ENCODE data around the gene TRIM24.
"Not testable (repeated sequence)": the region's sequence is repeated elsewhere in the genome, so short reads cannot be mapped to it uniquely, and the experiment has no call there.

TRIM24 gene

GRCh38 chr7:138460176-138460648, at the start of gene TRIM24:
Gene TRIM24, plus strand, starts transcription at chr7:138460259. Its CDS starts 290 bp downstream, at chr7:138460549.
- DNase-seq (ENCODE audit: low read depth) = no peak

- DNase-seq (ENCODE audit: low read depth) = not testable (repeated sequence)
Measured at GRCh38 chr7:138412077-138412476, 48.0 kb upstream of the TRIM24 start.

GRCh38 chr7:138412921-138413320, 47.1 kb upstream of the TRIM24 start:
- DNase-seq (ENCODE audit: low read depth) = not testable (repeated sequence)

GRCh38 chr7:138417078-138417700, 42.9 kb upstream of the TRIM24 start:
- no peak for DNase-seq (ENCODE audit: low read depth)

- DNase-seq (ENCODE audit: low read depth) = no peak
Measured at GRCh38 chr7:138417764-138418163, 42.3 kb upstream of the TRIM24 start.

GRCh38 chr7:138418403-138418802, 41.7 kb upstream of the TRIM24 start:
- DNase-seq (ENCODE audit: low read depth) = not testable (repeated sequence)

GRCh38 chr7:138425026-138425425, 35.0 kb upstream of the TRIM24 start:
- DNase-seq (ENCODE audit: low read depth) = no peak

GRCh38 chr7:138429577-138430250, 30.3 kb upstream of the TRIM24 start:
- no peak for DNase-seq (ENCODE audit: low read depth)

GRCh38 chr7:138431517-138431916, 28.5 kb upstream of the TRIM24 start:
- no peak for DNase-seq (ENCODE audit: low read depth)

GRCh38 chr7:138433583-138434443, 26.2 kb upstream of the TRIM24 start:
- no peak for DNase-seq (ENCODE audit: low read depth)

GRCh38 chr7:138434597-138435019, 25.5 kb upstream of the TRIM24 start:
- no peak for DNase-seq (ENCODE audit: low read depth)

GRCh38 chr7:138435231-138435919, 24.7 kb upstream of the TRIM24 start:
- DNase-seq (ENCODE audit: low read depth) = no peak

GRCh38 chr7:138436388-138436787, 23.7 kb upstream of the TRIM24 start:
- no peak for DNase-seq (ENCODE audit: low read depth)

GRCh38 chr7:138440460-138440859, 19.6 kb upstream of the TRIM24 start:
- no peak for DNase-seq (ENCODE audit: low read depth)

- DNase-seq (ENCODE audit: low read depth) = no peak
Measured at GRCh38 chr7:138442822-138443221, 17.2 kb upstream of the TRIM24 start.

GRCh38 chr7:138449580-138449979, 10.5 kb upstream of the TRIM24 start:
- no peak for DNase-seq (ENCODE audit: low read depth)

GRCh38 chr7:138455609-138456008, 4.5 kb upstream of the TRIM24 start:
- DNase-seq (ENCODE audit: low read depth) = no peak

GRCh38 chr7:138456220-138456619, 3.8 kb upstream of the TRIM24 start:
- no peak for DNase-seq (ENCODE audit: low read depth)

- DNase-seq (ENCODE audit: low read depth) = no peak
Measured at GRCh38 chr7:138458576-138459412, 1.3 kb upstream of the TRIM24 start.

GRCh38 chr7:138459413-138460175, 465 bp upstream of the TRIM24 start:
- peak; percentile 82 for DNase-seq (ENCODE audit: low read depth)
